ENCODE measurements around the gene MC2R.

MC2R gene

GRCh38 chr18:13912601-13913000 is 2.7 kb downstream of the MC2R start:
- no CpG with 5 or more reads among the region's 9 CpGs for WGBS (ENCODE audit: extremely low coverage, insufficient coverage, insufficient read length)

GRCh38 chr18:13910986-13911385 is 4.3 kb downstream of the MC2R start:
- Histone ChIP-seq H3K4me2 (ENCODE audit: low read length) (no peak overlapping the region), H3K4ac (ENCODE audit: low read depth, low read length) (no peak overlapping the region), H3K9me3 (ENCODE audit: insufficient read depth, low read depth, low read length) (no peaks in the 10 kb centered on the region), H3K27me3 (ENCODE audit: insufficient read depth, low read length) (no peaks in the 10 kb centered on the region), H3K23ac (ENCODE audit: low read length) (no peak overlapping the region), H2AFZ (ENCODE audit: insufficient read depth, low read length, poor library complexity) (no peak overlapping the region), H3K9ac (ENCODE audit: low read length) (no peak overlapping the region), H2BK120ac (ENCODE audit: insufficient read depth, low read length, poor library complexity) (no peak overlapping the region), H4K91ac (ENCODE audit: low read depth, low read length) (no peak overlapping the region), H3K18ac (ENCODE audit: low read length) (no peak overlapping the region), H3K14ac (ENCODE audit: low read length) (no peak overlapping the region), H2BK5ac (ENCODE audit: low read depth, low read length, poor library complexity) (no peak overlapping the region), H3K4me1 (ENCODE audit: control insufficient read depth in 1 of 2, insufficient read depth in 2 of 2, low read length in 2 of 2) (no peaks in the 10 kb centered on the region), H2BK12ac (ENCODE audit: low read length) (no peak overlapping the region), H3K4me3 (ENCODE audit: low read depth, low read length) (no peak overlapping the region), H4K8ac (ENCODE audit: low read depth, low read length) (no peak overlapping the region), H2AK5ac (ENCODE audit: low read length) (no peak overlapping the region), H3K27ac (ENCODE audit: low read depth, low read length) (no peak overlapping the region), H3K36me3 (ENCODE audit: control insufficient read depth in 1 of 2, insufficient read depth in 2 of 2, low read length in 2 of 2) (no peaks in the 10 kb centered on the region), H3K79me2 (ENCODE audit: control insufficient read depth, insufficient read depth, low read length, poor library complexity) (no peaks in the 10 kb centered on the region), H4K12ac (ENCODE audit: low read depth, low read length) (no peak overlapping the region), H3K79me1 (ENCODE audit: low read length) (no peaks in the 10 kb centered on the region)
- no peak for DNase-seq
- WGBS (ENCODE audit: extremely low coverage, insufficient coverage, insufficient read length), result no CpG with 5 or more reads among the region's 6 CpGs

More at GRCh38 chr18:13912601-13913000, 2.7 kb downstream of the MC2R start:
- H2BK12ac ChIP-seq (ENCODE audit: low read length), result no peak overlapping the region
- no peaks in the 10 kb centered on the region for H3K9me3 ChIP-seq (ENCODE audit: insufficient read depth, low read depth, low read length)
- H3K79me1 ChIP-seq (ENCODE audit: low read length), result no peaks in the 10 kb centered on the region
- H3K27ac ChIP-seq (ENCODE audit: low read depth, low read length), result no peak overlapping the region
- no peak overlapping the region for H2AK5ac ChIP-seq (ENCODE audit: low read length)
- H4K91ac ChIP-seq (ENCODE audit: low read depth, low read length), result no peak overlapping the region
- no peak overlapping the region for H2BK120ac ChIP-seq (ENCODE audit: insufficient read depth, low read length, poor library complexity)
- no peak overlapping the region for H3K14ac ChIP-seq (ENCODE audit: low read length)
- H3K79me2 ChIP-seq (ENCODE audit: control insufficient read depth, insufficient read depth, low read length, poor library complexity), result no peaks in the 10 kb centered on the region
- H3K4me1 ChIP-seq (ENCODE audit: control insufficient read depth in 1 of 2, insufficient read depth in 2 of 2, low read length in 2 of 2), result no peaks in the 10 kb centered on the region
- no peak overlapping the region for H4K12ac ChIP-seq (ENCODE audit: low read depth, low read length)
- H3K27me3 ChIP-seq (ENCODE audit: insufficient read depth, low read length), result no peaks in the 10 kb centered on the region
- H4K8ac ChIP-seq (ENCODE audit: low read depth, low read length), result no peak overlapping the region
- no peak overlapping the region for H3K9ac ChIP-seq (ENCODE audit: low read length)
- no peak overlapping the region for H2BK5ac ChIP-seq (ENCODE audit: low read depth, low read length, poor library complexity)
- no peak overlapping the region for H3K4me3 ChIP-seq (ENCODE audit: low read depth, low read length)
- DNase-seq, result no peak
- H3K4ac ChIP-seq (ENCODE audit: low read depth, low read length), result no peak overlapping the region
- H3K23ac ChIP-seq (ENCODE audit: low read length), result no peak overlapping the region
- H3K36me3 ChIP-seq (ENCODE audit: control insufficient read depth in 1 of 2, insufficient read depth in 2 of 2, low read length in 2 of 2), result no peaks in the 10 kb centered on the region
- H3K4me2 ChIP-seq (ENCODE audit: low read length), result no peak overlapping the region
- no peak overlapping the region for H3K18ac ChIP-seq (ENCODE audit: low read length)
- H2AFZ ChIP-seq (ENCODE audit: insufficient read depth, low read length, poor library complexity), result no peak overlapping the region

- H3K79me2 ChIP-seq (ENCODE audit: control insufficient read depth, insufficient read depth, low read length, poor library complexity), result no peaks in the 10 kb centered on the region
- DNase-seq, result no peak
- no peak overlapping the region for H4K91ac ChIP-seq (ENCODE audit: low read depth, low read length)
- no peaks in the 10 kb centered on the region for H3K4me1 ChIP-seq (ENCODE audit: control insufficient read depth in 1 of 2, insufficient read depth in 2 of 2, low read length in 2 of 2)
- no peak overlapping the region for H2BK120ac ChIP-seq (ENCODE audit: insufficient read depth, low read length, poor library complexity)
- no peak overlapping the region for H2AFZ ChIP-seq (ENCODE audit: insufficient read depth, low read length, poor library complexity)
- H2AK5ac ChIP-seq (ENCODE audit: low read length), result no peak overlapping the region
- H3K27ac ChIP-seq (ENCODE audit: low read depth, low read length), result no peak overlapping the region
- no peak overlapping the region for H3K23ac ChIP-seq (ENCODE audit: low read length)
- H4K12ac ChIP-seq (ENCODE audit: low read depth, low read length), result no peak overlapping the region
- H3K9me3 ChIP-seq (ENCODE audit: insufficient read depth, low read depth, low read length), result no peaks in the 10 kb centered on the region
- no peak overlapping the region for H3K4me2 ChIP-seq (ENCODE audit: low read length)
- H3K4ac ChIP-seq (ENCODE audit: low read depth, low read length), result no peak overlapping the region
- no peaks in the 10 kb centered on the region for H3K36me3 ChIP-seq (ENCODE audit: control insufficient read depth in 1 of 2, insufficient read depth in 2 of 2, low read length in 2 of 2)
- H3K27me3 ChIP-seq (ENCODE audit: insufficient read depth, low read length), result no peaks in the 10 kb centered on the region
- H3K18ac ChIP-seq (ENCODE audit: low read length), result no peak overlapping the region
- H3K4me3 ChIP-seq (ENCODE audit: low read depth, low read length), result no peak overlapping the region
- H2BK12ac ChIP-seq (ENCODE audit: low read length), result no peak overlapping the region
- H2BK5ac ChIP-seq (ENCODE audit: low read depth, low read length, poor library complexity), result no peak overlapping the region
- no peak overlapping the region for H3K14ac ChIP-seq (ENCODE audit: low read length)
- no peak overlapping the region for H3K9ac ChIP-seq (ENCODE audit: low read length)
- H3K79me1 ChIP-seq (ENCODE audit: low read length), result no peaks in the 10 kb centered on the region
- no peak overlapping the region for H4K8ac ChIP-seq (ENCODE audit: low read depth, low read length)
Observed at GRCh38 chr18:13910501-13910900, 4.8 kb downstream of the MC2R start.

- Histone ChIP-seq H3K27me3 (ENCODE audit: insufficient read depth, low read length) (no peaks in the 10 kb centered on the region), H2BK12ac (ENCODE audit: low read length) (no peak overlapping the region), H2AK5ac (ENCODE audit: low read length) (no peak overlapping the region), H3K14ac (ENCODE audit: low read length) (no peak overlapping the region), H3K9ac (ENCODE audit: low read length) (no peak overlapping the region), H3K79me2 (ENCODE audit: control insufficient read depth, insufficient read depth, low read length, poor library complexity) (no peaks in the 10 kb centered on the region), H3K18ac (ENCODE audit: low read length) (no peak overlapping the region), H3K9me3 (ENCODE audit: insufficient read depth, low read depth, low read length) (no peaks in the 10 kb centered on the region), H3K4me1 (ENCODE audit: control insufficient read depth in 1 of 2, insufficient read depth in 2 of 2, low read length in 2 of 2) (no peaks in the 10 kb centered on the region), H3K79me1 (ENCODE audit: low read length) (no peaks in the 10 kb centered on the region), H3K36me3 (ENCODE audit: control insufficient read depth in 1 of 2, insufficient read depth in 2 of 2, low read length in 2 of 2) (no peaks in the 10 kb centered on the region), H4K8ac (ENCODE audit: low read depth, low read length) (no peak overlapping the region), H4K91ac (ENCODE audit: low read depth, low read length) (no peak overlapping the region), H2BK120ac (ENCODE audit: insufficient read depth, low read length, poor library complexity) (no peak overlapping the region), H2AFZ (ENCODE audit: insufficient read depth, low read length, poor library complexity) (no peak overlapping the region), H3K4me3 (ENCODE audit: low read depth, low read length) (no peak overlapping the region), H3K4ac (ENCODE audit: low read depth, low read length) (no peak overlapping the region), H4K12ac (ENCODE audit: low read depth, low read length) (no peak overlapping the region), H3K4me2 (ENCODE audit: low read length) (no peak overlapping the region), H3K27ac (ENCODE audit: low read depth, low read length) (no peak overlapping the region), H3K23ac (ENCODE audit: low read length) (no peak overlapping the region), H2BK5ac (ENCODE audit: low read depth, low read length, poor library complexity) (no peak overlapping the region)
- DNase-seq, result no peak
- WGBS (ENCODE audit: extremely low coverage, insufficient coverage, insufficient read length), result no CpG with 5 or more reads among the region's 4 CpGs
Observed at GRCh38 chr18:13909141-13909940, 6.0 kb downstream of the MC2R start.
